DLD1 (cell line): Measurements from ENCODE around the gene NSUN6.
"Not testable (repeated sequence)": the region's sequence is repeated elsewhere in the genome, so short reads cannot be mapped to it uniquely, and the experiment has no call there.

Experiments used
- in situ Hi-C: cut with HindIII; loops from 2 replicates; pipeline ENCODE4 v1.10.0; 2017; ENCODE audit warnings: low sequenced_read_pairs

Gene NSUN6

DNA sequence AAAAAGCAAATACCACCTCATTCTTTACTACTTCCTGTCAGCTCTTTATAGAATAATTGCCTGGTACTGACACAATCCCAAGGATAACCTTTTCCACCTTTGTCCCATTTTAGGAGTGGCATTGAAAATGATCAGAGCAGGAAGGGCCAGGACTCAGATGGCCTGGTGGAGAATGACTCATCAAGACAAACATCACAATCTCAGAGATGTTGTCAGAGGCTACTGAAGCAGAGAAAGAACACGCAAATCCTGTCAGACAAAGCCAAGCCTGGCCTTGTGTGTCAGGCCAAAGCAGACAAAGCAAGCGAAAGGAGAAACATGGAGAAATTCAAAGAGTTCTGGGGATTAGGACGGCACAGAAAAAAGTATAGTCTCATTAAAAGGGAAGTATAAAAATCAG, 40.9 kb downstream of the NSUN6 start:
- in situ Hi-C loops: no loop called here

- in situ Hi-C loops: no loop called here
Measured at GRCh38 chr10:18608596-18608995, 42.8 kb downstream of the NSUN6 start.

- in situ Hi-C loops: no loop called here
Measured at GRCh38 chr10:18607503-18608378, 43.6 kb downstream of the NSUN6 start.

GRCh38 chr10:18606051-18606695, 45.2 kb downstream of the NSUN6 start:
- in situ Hi-C loops: no loop called here

DNA sequence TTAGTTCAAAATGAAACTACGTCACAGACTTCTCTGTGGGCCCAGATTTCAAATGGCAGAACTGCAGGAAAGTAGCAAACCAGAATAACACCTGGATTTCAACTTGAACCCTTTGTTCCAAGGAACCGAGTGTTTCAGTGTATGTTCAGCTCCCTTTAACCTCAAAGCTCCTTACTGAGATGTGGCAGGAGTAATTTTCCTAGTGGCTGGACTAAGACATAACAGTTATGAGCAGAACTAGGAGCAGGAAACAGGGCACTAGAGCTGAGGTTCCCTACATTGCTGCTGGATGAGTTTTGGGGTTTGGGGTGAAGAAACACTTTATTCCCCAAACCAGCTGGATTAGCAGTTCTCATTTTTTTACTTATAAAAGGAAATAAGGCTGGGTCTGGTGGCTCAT, 50.1 kb downstream of the NSUN6 start:
- in situ Hi-C loops: no loop called here

DNA sequence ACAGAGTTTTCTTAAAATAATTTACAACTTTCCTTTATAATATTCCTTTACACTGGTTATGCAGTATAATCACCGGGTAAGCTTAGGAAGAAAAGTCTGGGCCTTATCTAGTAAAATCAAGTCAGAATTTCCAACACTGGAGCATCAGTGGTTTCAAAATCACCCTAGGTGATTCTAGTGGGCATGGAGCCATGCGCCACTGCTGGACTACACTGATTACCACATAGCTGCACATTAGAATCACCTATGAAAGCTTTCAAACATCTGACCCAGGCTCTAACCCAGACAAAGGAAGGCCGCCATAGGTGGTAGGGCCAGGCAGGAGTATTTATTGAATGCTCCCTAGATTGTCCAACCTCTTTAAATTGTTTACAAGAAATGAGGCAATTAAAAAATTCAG, 52.0 kb downstream of the NSUN6 start:
- in situ Hi-C loops: no loop called here

- in situ Hi-C loops: no loop called here
Measured at GRCh38 chr10:18594574-18595156, 56.7 kb downstream of the NSUN6 start.

GRCh38 chr10:18591141-18591540, 60.2 kb downstream of the NSUN6 start:
- in situ Hi-C loops: not testable (repeated sequence)

DNA sequence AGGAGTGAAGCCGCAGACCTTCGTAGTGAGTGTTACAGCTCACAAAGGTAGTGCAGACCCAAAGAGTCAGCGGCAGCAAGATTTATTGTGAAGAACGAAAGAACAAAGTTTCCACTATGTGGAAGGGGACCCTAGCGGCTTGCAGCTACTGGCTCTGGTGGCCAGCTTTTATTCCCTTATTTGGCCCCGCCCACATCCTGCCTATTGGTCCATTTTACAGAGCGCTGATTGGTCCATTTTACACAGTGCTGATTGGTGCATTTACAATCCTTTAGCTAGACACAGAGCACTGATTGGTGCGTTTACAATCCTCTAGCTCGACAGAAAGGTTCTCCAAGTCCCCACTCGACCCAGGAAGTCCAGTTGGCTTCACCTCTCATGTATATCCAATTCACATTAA, 64.8 kb downstream of the NSUN6 start:
- in situ Hi-C loops: not testable (repeated sequence)

DNA sequence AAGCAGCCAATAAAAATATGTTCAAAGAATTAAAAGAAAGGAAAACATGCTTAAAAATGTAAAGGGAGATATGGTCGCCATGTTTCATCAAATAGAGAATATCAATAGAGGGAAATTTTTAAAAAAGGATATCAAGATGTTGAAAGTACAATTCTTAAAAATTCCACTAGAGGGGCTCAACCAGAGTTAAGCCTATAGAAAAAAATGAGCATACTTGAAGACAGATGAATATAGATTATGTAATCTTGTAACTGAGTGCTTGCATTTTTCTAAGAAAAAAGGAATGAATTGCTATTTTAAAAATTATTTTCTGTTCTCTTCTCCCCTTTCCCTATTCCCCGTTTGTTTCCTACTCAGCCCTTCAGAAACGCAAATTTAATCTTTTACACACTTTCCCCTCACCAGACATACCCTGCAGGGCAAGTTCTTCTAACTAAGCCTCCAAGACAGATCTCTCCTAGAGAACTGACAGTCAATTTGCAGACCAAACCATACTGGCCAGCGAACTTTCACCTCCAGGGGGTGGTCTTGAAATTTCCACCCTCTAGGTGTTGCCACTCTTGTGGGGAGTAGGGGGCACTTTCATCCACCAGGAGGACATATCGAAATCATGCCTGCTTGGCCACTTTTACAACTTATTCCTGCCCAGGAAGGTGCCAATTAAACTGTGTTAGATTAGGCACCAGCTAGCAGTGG, 67.7 kb downstream of the NSUN6 start:
- in situ Hi-C loops: no loop called here

DNA sequence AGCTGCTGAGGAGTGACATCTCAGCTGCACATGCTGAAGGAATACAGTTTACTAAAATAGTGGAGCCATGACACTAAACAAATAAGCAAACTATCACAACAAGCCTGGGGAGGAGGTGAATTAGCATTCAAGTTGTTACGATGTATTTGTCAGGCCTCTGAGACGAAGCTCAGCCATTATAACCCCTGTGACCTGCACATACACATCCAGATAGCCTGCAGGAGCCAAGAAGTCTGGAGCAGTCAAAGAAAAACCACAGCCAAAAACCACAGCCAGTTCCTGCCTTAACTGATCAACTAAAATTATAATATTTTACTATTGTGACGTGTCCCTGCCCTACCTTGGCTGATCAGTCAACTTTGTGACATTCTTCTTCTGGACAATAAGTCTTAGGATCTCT, 68.6 kb downstream of the NSUN6 start:
- in situ Hi-C loops: no loop called here

GRCh38 chr10:18577823-18578685, 73.3 kb downstream of the NSUN6 start:
- in situ Hi-C loops: no loop called here

DNA sequence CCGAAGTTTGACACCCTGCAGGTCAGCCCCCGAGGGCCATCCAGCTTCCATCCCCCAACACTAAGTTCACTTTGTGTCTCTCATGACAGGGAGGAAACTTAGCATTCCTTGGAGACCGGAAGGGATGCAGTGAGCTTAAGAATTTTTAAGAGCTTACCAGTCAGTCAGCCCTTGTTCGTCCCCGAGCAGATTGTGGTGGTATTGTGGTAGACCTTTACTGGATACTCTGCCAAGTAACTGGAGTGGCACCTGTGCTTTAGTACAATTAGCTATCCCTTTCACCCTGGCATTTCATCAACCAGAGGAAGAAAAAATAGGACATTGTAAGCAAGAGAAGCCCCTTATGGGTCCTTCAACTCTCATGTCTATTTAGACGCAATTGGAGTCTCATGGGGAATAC, 74.8 kb downstream of the NSUN6 start:
- in situ Hi-C loops: no loop called here

DNA sequence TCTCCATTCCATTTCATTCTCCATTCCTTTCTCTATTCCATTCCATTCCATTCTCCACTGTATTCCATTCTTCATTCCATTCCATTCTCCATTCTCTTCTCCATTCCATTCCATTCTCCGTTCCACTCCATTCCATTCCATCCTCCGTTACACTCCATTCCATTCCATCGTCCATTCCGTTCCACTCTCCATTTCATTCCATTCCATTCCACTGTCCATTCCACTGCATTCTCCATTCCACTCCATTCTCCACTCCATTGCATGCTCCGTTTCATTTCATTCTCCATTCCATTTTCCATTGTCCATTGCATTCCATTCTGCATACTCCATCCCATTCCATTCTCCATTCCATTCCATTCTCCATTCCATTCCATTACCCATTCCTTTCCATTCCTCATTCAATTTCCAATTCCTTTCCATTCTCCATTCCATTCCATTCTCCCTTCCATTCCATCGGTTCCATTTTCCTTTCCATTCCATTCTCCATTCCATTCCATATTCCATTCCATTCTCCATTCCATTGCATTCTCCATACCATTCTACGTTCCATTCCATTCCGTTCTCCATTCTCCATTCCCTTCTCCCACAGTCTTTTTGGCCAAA, 78.3 kb downstream of the NSUN6 start:
- in situ Hi-C loops: no loop called here

DNA sequence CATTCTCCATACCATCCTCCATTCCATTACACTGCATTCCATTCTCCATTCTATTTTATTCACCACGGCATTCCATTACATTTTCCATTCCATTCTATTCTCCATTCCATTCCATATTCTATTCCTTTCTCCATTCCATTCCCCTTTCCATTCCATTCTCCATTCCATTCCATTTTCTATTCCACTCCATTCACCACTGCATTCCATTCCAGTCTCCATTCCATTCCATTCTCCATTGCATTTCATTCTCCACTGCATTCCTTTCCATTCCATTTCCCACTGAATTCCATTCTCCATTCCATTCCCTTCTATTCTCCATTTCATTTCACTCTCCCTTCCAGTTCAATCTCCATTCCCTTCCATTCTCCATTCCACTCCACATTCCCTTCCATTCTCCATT, 79.6 kb downstream of the NSUN6 start:
- in situ Hi-C loops: no loop called here

- in situ Hi-C loops: no loop called here
Measured at GRCh38 chr10:18571076-18571475, 80.3 kb downstream of the NSUN6 start.

- in situ Hi-C loops: not testable (repeated sequence)
Measured at GRCh38 chr10:18570386-18570785, 81.0 kb downstream of the NSUN6 start.

DNA sequence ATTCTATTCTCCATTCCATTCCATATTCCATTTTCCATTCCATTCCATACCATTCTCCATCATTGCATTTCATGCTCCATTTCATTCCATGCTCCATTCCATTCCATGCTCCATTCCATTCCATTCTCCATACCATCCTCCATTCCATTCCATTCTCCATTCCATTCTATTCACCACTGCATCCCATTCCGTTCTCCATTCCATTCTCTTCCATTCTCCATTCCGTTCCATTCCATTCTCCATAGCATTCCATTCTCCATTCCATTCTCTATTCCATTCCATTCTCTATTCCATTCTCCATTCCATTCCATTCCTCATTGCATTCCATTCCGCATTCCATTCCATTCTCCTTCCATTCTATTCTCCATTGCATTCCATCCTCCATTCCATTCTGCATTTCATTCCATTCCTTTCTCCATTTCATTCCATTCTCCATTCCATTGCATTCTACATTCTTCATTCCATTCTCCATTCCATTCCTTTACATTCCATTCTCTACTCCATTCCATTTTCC, 84.0 kb downstream of the NSUN6 start:
- in situ Hi-C loops: no loop called here

GRCh38 chr10:18566177-18566576, 85.2 kb downstream of the NSUN6 start:
- in situ Hi-C loops: no loop called here

DNA sequence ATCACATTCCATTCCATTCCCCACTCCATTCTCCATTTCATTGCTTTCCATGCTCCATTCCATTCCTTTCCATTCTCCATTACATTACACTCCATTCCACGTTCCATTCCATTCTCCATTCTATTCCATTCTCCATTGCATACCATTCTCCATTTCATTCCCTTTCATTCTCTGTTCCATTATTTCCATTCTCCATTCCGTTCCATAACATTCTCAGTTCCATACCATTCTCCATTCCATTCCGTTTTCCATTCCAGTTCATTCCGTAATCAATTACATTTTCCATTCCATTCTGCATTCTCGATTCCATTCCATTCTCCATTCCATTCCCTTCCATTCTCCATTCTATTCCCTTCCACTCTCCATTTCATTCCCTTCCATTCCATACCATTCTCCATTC, 86.4 kb downstream of the NSUN6 start:
- in situ Hi-C loops: no loop called here
